A549 (cell line): ENCODE measurements around the gene PIGK. TPM values are rescaled to one million over a fixed set of nuclear protein-coding genes. Genes with fewer than 3 reads are reported as not detected.

ENCODE experiments used
- ATAC-seq, 2 experiments: fragments of 200-7000 bp in 1 of 2; fragments of >200 bp in 1 of 2; cut with Nextera tagmentation in 1 of 2; cut with Tn5 transposase in 1 of 2; 3 replicates each; pipeline versions ENCODE4 v1.8.0 to v1.9.1; 2018 to 2020; ENCODE audit warnings: mild to moderate bottlenecking in 1 of 2, moderate library complexity in 1 of 2
- CTCF ChIA-PET: fragments of 300-600 bp; sonication (Branson Sonifier 250); formaldehyde crosslinking; extraction: SDS; loops from one replicate; lab custom pipeline; 2021; ENCODE audit warnings: antibody characterized with exemption, inconsistent platforms; lab: Yijun Ruan, JAX
- POLR2A ChIA-PET: fragments of 350-600 bp; formaldehyde crosslinking; extraction: SDS; loops from one replicate; lab custom pipeline; 2021; ENCODE audit warnings: antibody characterized with exemption, inconsistent platforms; lab: Yijun Ruan, JAX
- DNase-seq, 2 experiments: peaks; one replicate each; pipeline versions ENCODE4 v3.0.0 to v3.0.0-alpha.2; 2011 to 2016; ENCODE audit warnings: low read depth in 1 of 2, low spot score in 1 of 2
- FAIRE-seq: peaks from 2 replicates; lab custom pipeline; 2011; peaks lifted over from hg19 to GRCh38; lab: Jason Lieb, UNC
- H3K27ac ChIP-seq, 2 experiments: fragments of >200 bp; sonication (Bioruptor Twin); formaldehyde crosslinking; 3 replicates each; pipeline ENCODE4 v1.5.1; 2016 to 2017
- H3K4me1 ChIP-seq: fragments of >200 bp; sonication (Bioruptor Twin); formaldehyde crosslinking; 3 replicates; pipeline ENCODE4 v1.6.1; 2016
- H3K4me2 ChIP-seq: fragments of >200 bp; sonication (Bioruptor Twin); formaldehyde crosslinking; 3 replicates; pipeline ENCODE4 v1.6.1; 2016
- H3K4me3 ChIP-seq: fragments of >200 bp; sonication (Bioruptor Twin); formaldehyde crosslinking; 3 replicates; pipeline ENCODE4 v1.5.1; 2016
- H3K9me3 ChIP-seq: fragments of >200 bp; sonication (Bioruptor Twin); formaldehyde crosslinking; 3 replicates; pipeline ENCODE4 v1.6.1; 2016
- ATOH8 ChIP-seq: fragments of 250-450 bp; sonication (Bioruptor Pico); IDR thresholded peaks from 2 replicates; pipeline ENCODE4 v1.5.0; 2020; ENCODE audit warnings: low read depth, mild to moderate bottlenecking, moderate library complexity
- BHLHE40 ChIP-seq: IDR thresholded peaks from 2 replicates; pipeline ENCODE4 v1.6.1; 2012; ENCODE audit warnings: low read depth, low read length, inconsistent platforms
- CTCF ChIP-seq: fragments of >200 bp; sonication (Bioruptor Twin); formaldehyde crosslinking; IDR thresholded peaks from 3 replicates; pipeline ENCODE4 v1.5.1; 2016
- EHF ChIP-seq: fragments of 250-450 bp; sonication (Bioruptor Pico); IDR thresholded peaks from 2 replicates; pipeline ENCODE4 v1.5.0; 2020; ENCODE audit warnings: mild to moderate bottlenecking
- FOXS1 ChIP-seq: fragments of 250-450 bp; sonication (Bioruptor Pico); IDR thresholded peaks from 2 replicates; pipeline ENCODE4 v1.5.0; 2020; ENCODE audit warnings: mild to moderate bottlenecking, moderate library complexity
- HES2 ChIP-seq: fragments of >200 bp; sonication (Bioruptor Twin); formaldehyde crosslinking; IDR thresholded peaks from 2 replicates; pipeline ENCODE4 v1.6.1; 2016
- HOXA7 ChIP-seq: fragments of 250-450 bp; sonication (Bioruptor Pico); IDR thresholded peaks from 2 replicates; pipeline ENCODE4 v1.5.0; 2020; ENCODE audit warnings: mild to moderate bottlenecking, moderate library complexity
- HOXB13 ChIP-seq: fragments of 250-450 bp; sonication (Bioruptor Pico); IDR thresholded peaks from 2 replicates; pipeline ENCODE4 v1.5.0; 2020; ENCODE audit warnings: low read depth, mild to moderate bottlenecking, moderate library complexity
- MAFK ChIP-seq: fragments of 450-650 bp; IDR thresholded peaks from 2 replicates; pipeline ENCODE4 v1.6.1; 2014; ENCODE audit not compliant: partially characterized antibody
- MYC ChIP-seq: IDR thresholded peaks from 2 replicates; pipeline ENCODE4 v1.6.1; 2012; ENCODE audit warnings: mild to moderate bottlenecking, inconsistent platforms, low read length, improper control_type of control experiment, borderline replicate concordance
- NPAS2 ChIP-seq: fragments of 250-450 bp; sonication (Bioruptor Pico); IDR thresholded peaks from 2 replicates; pipeline ENCODE4 v1.8.0; 2022; ENCODE audit warnings: mild to moderate bottlenecking, moderate library complexity, borderline replicate concordance
- NR3C1 ChIP-seq: fragments of >200 bp; sonication (Bioruptor Twin); formaldehyde crosslinking; IDR thresholded peaks from 3 replicates; pipeline ENCODE4 v1.6.1; 2017
- RAD21 ChIP-seq, 2 experiments: fragments of >200 bp in 1 of 2; sonication (Bioruptor Twin) in 1 of 2; formaldehyde crosslinking in 1 of 2; IDR thresholded peaks in 1 of 2; conservative IDR thresholded peaks in 1 of 2; 2 replicates in 1 of 2; 3 replicates in 1 of 2; pipeline ENCODE4 v1.6.1; 2012 to 2018; ENCODE audit warnings: inconsistent platforms in 1 of 2
- RCOR1 ChIP-seq: fragments of 150-350 bp; IDR thresholded peaks from 2 replicates; pipeline ENCODE4 v1.6.1; 2014; ENCODE audit warnings: antibody characterized with exemption, low read length, low read depth
- RFX5 ChIP-seq: fragments of 450-650 bp; IDR thresholded peaks from 2 replicates; pipeline ENCODE4 v1.7.1; 2014; ENCODE audit warnings: antibody characterized with exemption, mild to moderate bottlenecking, moderate library complexity
- SMC3 ChIP-seq: fragments of >200 bp; sonication (Bioruptor Twin); formaldehyde crosslinking; IDR thresholded peaks from 3 replicates; pipeline ENCODE4 v1.6.1; 2018; ENCODE audit warnings: inconsistent platforms
- SREBF2 ChIP-seq: fragments of 450-650 bp; IDR thresholded peaks from 2 replicates; pipeline ENCODE4 v1.6.1; 2014; ENCODE audit warnings: mild to moderate bottlenecking, moderate library complexity
- TFCP2L1 ChIP-seq: fragments of 250-450 bp; sonication (Bioruptor Pico); IDR thresholded peaks from 2 replicates; pipeline ENCODE4 v1.5.0; 2021; ENCODE audit warnings: mild to moderate bottlenecking
- TP53 ChIP-seq: fragments of 250-450 bp; sonication (Bioruptor Pico); IDR thresholded peaks from 2 replicates; pipeline ENCODE4 v1.5.0; 2021; ENCODE audit warnings: mild to moderate bottlenecking, moderate library complexity
- WGBS: methylation state at CpG from one replicate; pipeline ENCODE4 v1.1.6; 2017; ENCODE audit errors: missing lambda C conversion rate; 5-methylcytosine and 5-hydroxymethylcytosine counted together
- polyA plus RNA-seq, 4 experiments: library from polyadenylated mRNA; depleted of rRNA in 3 of 4; stranded (reverse); fragments of >200 nt; fragmentation: RNase III in 1 of 4; extraction: RNeasy Plus Mini Kit Qiagen cat#74134 plus additional on column Dnase treatment in 1 of 4; gene quantifications; 2 replicates in 3 of 4; 3 replicates in 1 of 4; pipeline ENCODE4 v1.2.3, GENCODE V29; 2011 to 2017
- TF ChIP-seq, protein P1 (sequence below): fragments of 200-600 bp; sonication (generic); IDR thresholded peaks from 2 replicates; pipeline ENCODE4 v1.6.1; 2016; ENCODE audit warnings: antibody characterized with exemption, mild to moderate bottlenecking, moderate library complexity
- TF ChIP-seq, protein P2 (sequence below): IDR thresholded peaks from 2 replicates; pipeline ENCODE4 v1.6.1; 2012
- TF ChIP-seq, protein P3 (sequence below): IDR thresholded peaks from 2 replicates; pipeline ENCODE4 v1.6.1; 2012

Gene PIGK
- polyA plus RNA-seq, 2 of the 4 experiments (the other 2 are of a cell fraction): 31.2 to 38.5 TPM

- TF ChIP-seq HES2: no peak
- TF ChIP-seq SREBF2: no peak
- TF ChIP-seq, all 56 proteins: peak for 0
- FAIRE-seq: no peak
- DNase-seq: no peak
- Histone ChIP-seq H3K4me3 (no peak overlapping the region), H3K4me1 (no peaks in the 10 kb centered on the region), H3K27ac (no peak overlapping the region), H3K9me3 (no peaks in the 10 kb centered on the region), H3K4me2 (no peak overlapping the region)
- ATAC-seq: no peak
- CTCF ChIA-PET: no interaction called here
- POLR2A ChIA-PET: no interaction called here
- 87% methylated on average over 3 of the region's 3 CpGs for WGBS
These were observed 85.4 kb downstream of the PIGK start for GRCh38 chr1:77133731-77134358.

DNA sequence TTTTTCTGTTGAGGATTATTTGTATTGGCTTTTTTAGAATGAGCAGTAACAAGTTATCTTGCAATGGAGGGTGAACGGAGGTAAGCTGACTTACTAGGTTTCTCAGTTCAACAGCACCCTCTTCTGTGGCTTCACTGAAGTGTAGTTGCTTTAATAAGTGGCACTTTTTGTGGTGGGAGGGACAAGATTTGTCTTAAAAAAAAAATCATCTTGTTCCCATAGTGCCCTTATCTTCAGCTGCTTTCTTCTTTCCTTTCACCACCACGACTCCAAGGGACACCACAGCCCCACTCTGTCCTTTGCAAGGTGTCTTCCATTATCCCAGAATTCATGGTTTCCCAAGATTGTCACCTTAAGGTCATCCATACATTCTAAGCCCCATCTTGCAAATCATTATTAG, 92.9 kb downstream of the PIGK start:
- WGBS: 3% methylated on average over 2 of the region's 2 CpGs
- H3K9me3 ChIP-seq: no peaks in the 10 kb centered on the region
- no peaks in the 10 kb centered on the region for H3K4me1 ChIP-seq
- TF ChIP-seq BHLHE40 (no peak), RAD21 (conservative IDR thresholded peaks at IDR 0.05 in 1 of 2, IDR thresholded peaks at IDR 0.05 in 1 of 2) (peak; percentile 82 to 86), SMC3 (peak; percentile 80), CTCF (peak; percentile 66)
- ATAC-seq (peak; percentile 70 to 71; a peak in 4 of 6 replicates), DNase-seq (peak in 1 of 2 experiments; percentile 70), FAIRE-seq (no peak)
- POLR2A ChIA-PET: no interaction called here
- CTCF ChIA-PET: interaction anchor here (0.5 to 3.2 kb wide), 12 partner anchors 13 to 1217 kb away, joined by 3 to 20 read pairs (median 3); no protein-coding TSS in a partner anchor
- H3K4me2 ChIP-seq: no peak overlapping the region
- H3K4me3 ChIP-seq: no peak overlapping the region
- H3K27ac ChIP-seq: no peak overlapping the region

DNA sequence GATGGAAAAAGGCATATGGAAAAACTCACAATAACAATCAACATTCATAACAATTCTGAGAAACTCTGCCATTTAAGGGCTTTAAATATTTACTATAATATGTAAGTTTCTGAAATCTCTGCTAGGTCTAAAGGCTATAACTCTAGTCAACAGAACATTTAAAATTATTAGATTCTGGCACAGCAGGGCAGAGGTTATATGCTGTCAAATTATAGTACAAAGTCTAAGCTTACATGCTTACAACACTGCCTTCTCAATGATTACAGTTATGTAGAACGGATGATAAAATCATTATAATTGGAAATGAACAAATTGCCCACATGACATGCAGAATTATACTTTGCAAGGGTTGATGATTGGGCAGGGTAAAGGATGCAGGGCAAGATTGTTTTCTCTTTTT, 97.7 kb downstream of the PIGK start:
- WGBS: 90% methylated on average over 1 of the region's 1 CpG
- H3K9me3 ChIP-seq: no peaks in the 10 kb centered on the region
- TF ChIP-seq NR3C1: no peak
- TF ChIP-seq TFCP2L1 (CRISPR knock-in tag): no peak
- TF ChIP-seq SMC3: no peak
- TF ChIP-seq RFX5: no peak
- TF ChIP-seq BHLHE40: no peak
- no peak for TF ChIP-seq HOXB13
- no peak for TF ChIP-seq MYC
- TF ChIP-seq NPAS2 (CRISPR knock-in tag): no peak
- no peak for TF ChIP-seq TP53 (CRISPR knock-in tag)
- TF ChIP-seq, protein P1, sequence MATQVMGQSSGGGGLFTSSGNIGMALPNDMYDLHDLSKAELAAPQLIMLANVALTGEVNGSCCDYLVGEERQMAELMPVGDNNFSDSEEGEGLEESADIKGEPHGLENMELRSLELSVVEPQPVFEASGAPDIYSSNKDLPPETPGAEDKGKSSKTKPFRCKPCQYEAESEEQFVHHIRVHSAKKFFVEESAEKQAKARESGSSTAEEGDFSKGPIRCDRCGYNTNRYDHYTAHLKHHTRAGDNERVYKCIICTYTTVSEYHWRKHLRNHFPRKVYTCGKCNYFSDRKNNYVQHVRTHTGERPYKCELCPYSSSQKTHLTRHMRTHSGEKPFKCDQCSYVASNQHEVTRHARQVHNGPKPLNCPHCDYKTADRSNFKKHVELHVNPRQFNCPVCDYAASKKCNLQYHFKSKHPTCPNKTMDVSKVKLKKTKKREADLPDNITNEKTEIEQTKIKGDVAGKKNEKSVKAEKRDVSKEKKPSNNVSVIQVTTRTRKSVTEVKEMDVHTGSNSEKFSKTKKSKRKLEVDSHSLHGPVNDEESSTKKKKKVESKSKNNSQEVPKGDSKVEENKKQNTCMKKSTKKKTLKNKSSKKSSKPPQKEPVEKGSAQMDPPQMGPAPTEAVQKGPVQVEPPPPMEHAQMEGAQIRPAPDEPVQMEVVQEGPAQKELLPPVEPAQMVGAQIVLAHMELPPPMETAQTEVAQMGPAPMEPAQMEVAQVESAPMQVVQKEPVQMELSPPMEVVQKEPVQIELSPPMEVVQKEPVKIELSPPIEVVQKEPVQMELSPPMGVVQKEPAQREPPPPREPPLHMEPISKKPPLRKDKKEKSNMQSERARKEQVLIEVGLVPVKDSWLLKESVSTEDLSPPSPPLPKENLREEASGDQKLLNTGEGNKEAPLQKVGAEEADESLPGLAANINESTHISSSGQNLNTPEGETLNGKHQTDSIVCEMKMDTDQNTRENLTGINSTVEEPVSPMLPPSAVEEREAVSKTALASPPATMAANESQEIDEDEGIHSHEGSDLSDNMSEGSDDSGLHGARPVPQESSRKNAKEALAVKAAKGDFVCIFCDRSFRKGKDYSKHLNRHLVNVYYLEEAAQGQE: no peak
- TF ChIP-seq, protein P2, sequence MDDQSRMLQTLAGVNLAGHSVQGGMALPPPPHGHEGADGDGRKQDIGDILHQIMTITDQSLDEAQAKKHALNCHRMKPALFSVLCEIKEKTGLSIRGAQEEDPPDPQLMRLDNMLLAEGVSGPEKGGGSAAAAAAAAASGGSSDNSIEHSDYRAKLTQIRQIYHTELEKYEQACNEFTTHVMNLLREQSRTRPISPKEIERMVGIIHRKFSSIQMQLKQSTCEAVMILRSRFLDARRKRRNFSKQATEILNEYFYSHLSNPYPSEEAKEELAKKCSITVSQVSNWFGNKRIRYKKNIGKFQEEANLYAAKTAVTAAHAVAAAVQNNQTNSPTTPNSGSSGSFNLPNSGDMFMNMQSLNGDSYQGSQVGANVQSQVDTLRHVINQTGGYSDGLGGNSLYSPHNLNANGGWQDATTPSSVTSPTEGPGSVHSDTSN: no peak
- no peak for TF ChIP-seq SREBF2
- TF ChIP-seq MAFK: no peak
- TF ChIP-seq FOXS1 (CRISPR knock-in tag): no peak
- no peak for TF ChIP-seq EHF (CRISPR knock-in tag)
- no peak for TF ChIP-seq RCOR1
- TF ChIP-seq HOXA7 (CRISPR knock-in tag): no peak
- TF ChIP-seq, protein P3, sequence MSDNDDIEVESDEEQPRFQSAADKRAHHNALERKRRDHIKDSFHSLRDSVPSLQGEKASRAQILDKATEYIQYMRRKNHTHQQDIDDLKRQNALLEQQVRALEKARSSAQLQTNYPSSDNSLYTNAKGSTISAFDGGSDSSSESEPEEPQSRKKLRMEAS: no peak
- TF ChIP-seq ATOH8 (CRISPR knock-in tag): no peak
- DNase-seq: no peak
- H3K4me3 ChIP-seq: no peak overlapping the region
- no peak overlapping the region for H3K4me2 ChIP-seq
- no peak for FAIRE-seq
- no peaks in the 10 kb centered on the region for H3K4me1 ChIP-seq
- no peak overlapping the region for H3K27ac ChIP-seq
- POLR2A ChIA-PET: no interaction called here
- CTCF ChIA-PET: no interaction called here
- ATAC-seq: no peak
